Endothelial cell of umbilical vein (primary cell): Measurements from ENCODE around the gene BMP8A. TPM values are rescaled to one million over a fixed set of nuclear protein-coding genes. Genes with fewer than 3 reads are reported as not detected.

ENCODE experiments used
- BruUV-seq: library from RNA; stranded (reverse); fragments of 400-500 nt; replicated peaks from 2 replicates; lab custom pipeline; 2021; lab: Mats Ljungman, UMichigan
- CTCF ChIA-PET: fragments of 300-600, 350-600 bp; sonication (Branson Sonifier 250); formaldehyde crosslinking; loops from one replicate; lab custom pipeline; 2021; ENCODE audit warnings: antibody characterized with exemption, inconsistent platforms; lab: Charles Lee
- POLR2A ChIA-PET: fragments of 300-600, 350-600 bp; sonication (Branson Sonifier 250); formaldehyde crosslinking; loops from one replicate; lab custom pipeline; 2021; ENCODE audit warnings: antibody characterized with exemption, inconsistent platforms; lab: Charles Lee
- DNase-seq: peaks from one replicate; pipeline ENCODE4 v3.0.0-alpha.2; 2011; ENCODE audit warnings: low read depth, low spot score
- FAIRE-seq: peaks from 2 replicates; lab custom pipeline; 2011; peaks lifted over from hg19 to GRCh38; lab: Jason Lieb, UNC
- H2AFZ ChIP-seq: 2 replicates; pipeline ENCODE4 v1.6.0; 2012; ENCODE audit warnings: low read depth, low read length, control low read depth, inconsistent platforms
- H3K27ac ChIP-seq: 2 replicates; pipeline ENCODE4 v1.5.1; 2011; ENCODE audit warnings: low read depth, mild to moderate bottlenecking, control low read depth, low read length, moderate library complexity; ENCODE audit not compliant: insufficient read depth
- H3K27me3 ChIP-seq, 2 experiments: 2 replicates each; pipeline versions ENCODE4 v1.6.0 to v1.6.1; 2011; ENCODE audit warnings: low read length in 2 of 2, mixed read lengths in 1 of 2; ENCODE audit not compliant: control insufficient read depth in 2 of 2, insufficient read depth in 2 of 2
- H3K36me3 ChIP-seq, 2 experiments: 2 replicates in 1 of 2; 3 replicates in 1 of 2; pipeline ENCODE4 v1.5.1; 2011; ENCODE audit warnings: low read length in 2 of 2, mild to moderate bottlenecking in 1 of 2, moderate library complexity in 1 of 2; ENCODE audit not compliant: control insufficient read depth in 2 of 2, insufficient read depth in 2 of 2; ENCODE audit errors: extremely low read depth in 1 of 2
- H3K4me1 ChIP-seq: 3 replicates; pipeline ENCODE4 v1.5.1; 2011; ENCODE audit warnings: mild to moderate bottlenecking, low read length; ENCODE audit not compliant: control insufficient read depth, insufficient read depth; ENCODE audit errors: extremely low read depth
- H3K4me2 ChIP-seq: 2 replicates; pipeline ENCODE4 v1.6.1; 2011; ENCODE audit warnings: low read length, control low read depth, mixed read lengths; ENCODE audit not compliant: insufficient read depth
- H3K4me3 ChIP-seq, 3 experiments: fragments of 200-600 bp in 1 of 3; sonication (generic), shearing (Covaris generic) in 1 of 3; replicated peaks in 1 of 3; 2 replicates each; pipeline ENCODE4 v1.5.1; 2011 to 2016; ENCODE audit warnings: control low read depth in 3 of 3, low read length in 3 of 3, mild to moderate bottlenecking in 2 of 3, inconsistent platforms in 1 of 3, low read depth in 1 of 3, moderate library complexity in 1 of 3; ENCODE audit not compliant: insufficient read depth in 1 of 3
- H3K79me2 ChIP-seq: 2 replicates; pipeline ENCODE4 v1.6.0; 2012; ENCODE audit warnings: low read length, inconsistent platforms; ENCODE audit not compliant: control insufficient read depth, insufficient read depth
- H3K9ac ChIP-seq: replicated peaks from 2 replicates; pipeline ENCODE3; 2011; ENCODE audit warnings: low read length, control low read depth; ENCODE audit not compliant: insufficient read depth; ENCODE audit errors: extremely low read depth
- H3K9me1 ChIP-seq: replicated peaks from 3 replicates; pipeline ENCODE4 v1.6.0; 2011; ENCODE audit warnings: mild to moderate bottlenecking, low read length; ENCODE audit not compliant: control insufficient read depth, insufficient read depth; ENCODE audit errors: extremely low read depth
- H3K9me3 ChIP-seq: replicated peaks from 2 replicates; pipeline ENCODE4 v1.5.1; 2012; ENCODE audit warnings: low read length, inconsistent platforms; ENCODE audit not compliant: control insufficient read depth, insufficient read depth
- H4K20me1 ChIP-seq: replicated peaks from 2 replicates; pipeline ENCODE3; 2011; ENCODE audit warnings: mild to moderate bottlenecking, low read length; ENCODE audit not compliant: control insufficient read depth, insufficient read depth; ENCODE audit errors: extremely low read depth
- EZH2 ChIP-seq: IDR thresholded peaks from 2 replicates; pipeline ENCODE4 v1.6.1; 2012; ENCODE audit warnings: borderline replicate concordance, low read depth, mild to moderate bottlenecking, moderate library complexity, low read length, inconsistent platforms; ENCODE audit not compliant: severe bottlenecking
- FOS ChIP-seq: IDR thresholded peaks from 2 replicates; pipeline ENCODE4 v1.6.1; 2011; ENCODE audit warnings: mild to moderate bottlenecking, low read length, moderate library complexity, borderline replicate concordance; ENCODE audit not compliant: insufficient read depth
- GATA2 ChIP-seq: IDR thresholded peaks from 2 replicates; pipeline ENCODE4 v1.7.0; 2011; ENCODE audit warnings: low read depth, mild to moderate bottlenecking, moderate library complexity, mixed read lengths, low read length; ENCODE audit not compliant: insufficient read length, insufficient read depth
- JUN ChIP-seq: IDR thresholded peaks from 2 replicates; pipeline ENCODE4 v1.6.1; 2011; ENCODE audit warnings: borderline replicate concordance, low read depth; ENCODE audit not compliant: insufficient read length, insufficient read depth
- MYC ChIP-seq: IDR thresholded peaks from one replicate; pipeline ENCODE4 v1.6.1; 2011; ENCODE audit warnings: mild to moderate bottlenecking, low read depth, low read length
- POLR2A ChIP-seq: IDR thresholded peaks from 2 replicates; pipeline ENCODE4 v1.6.1; 2012; ENCODE audit warnings: low read depth, mild to moderate bottlenecking, control low read depth, low read length
- POLR2AphosphoS5 ChIP-seq: IDR thresholded peaks from 2 replicates; pipeline ENCODE4 v1.6.1; 2012; ENCODE audit warnings: low read depth, mild to moderate bottlenecking, control low read depth, low read length, moderate library complexity; ENCODE audit not compliant: insufficient read depth
- dilution Hi-C: fragments of 300-500 bp; cut with MboI; formaldehyde crosslinking; loops from one replicate; pipeline ENCODE4 v1.15.0; 2019; ENCODE audit warnings: low sequenced_read_pairs; ENCODE audit not compliant: extremely low pct_ligation_motif_present
- intact Hi-C: fragments of 100-400 bp; cut with micrococcal nuclease; formaldehyde crosslinking; loops from one replicate; pipeline ENCODE4 v1.10.0; 2022
- polyA plus RNA-seq, 4 experiments: library from polyadenylated mRNA; depleted of rRNA in 3 of 4; stranded (reverse) in 3 of 4; unstranded in 1 of 4; fragments of >200 nt; gene quantifications; 2 replicates each; pipeline versions ENCODE4 v1.2.1 to v1.2.3, GENCODE V29; 2011 to 2012; ENCODE audit warnings: missing spikeins in 1 of 4
- total RNA-seq: library from RNA; stranded (reverse); gene quantifications from 2 replicates; pipeline ENCODE4 v1.2.3, GENCODE V29; 2021
- TF ChIP-seq, protein P1 (sequence below): IDR thresholded peaks from 2 replicates; pipeline ENCODE4 v1.6.1; 2011; ENCODE audit not compliant: insufficient read depth, insufficient read length
- TF ChIP-seq, protein P2 (sequence below), 2 donors: IDR thresholded peaks; 1 replicate in 1 of 2; 2 replicates in 1 of 2; pipeline ENCODE4 v1.5.1; 2011; ENCODE audit warnings: low read length in 2 of 2, mild to moderate bottlenecking in 2 of 2, moderate library complexity in 2 of 2, control low read depth in 1 of 2, inconsistent platforms in 1 of 2, low read depth in 1 of 2; ENCODE audit not compliant: insufficient read depth in 1 of 2; ENCODE audit errors: extremely low read depth in 1 of 2

The BMP8A gene
- total and polyA plus RNA-seq, 2 donors (not counting 3 experiments of a cell fraction or from before 2014, with no cell fraction given) = 0.25 to 0.44 TPM

DNA sequence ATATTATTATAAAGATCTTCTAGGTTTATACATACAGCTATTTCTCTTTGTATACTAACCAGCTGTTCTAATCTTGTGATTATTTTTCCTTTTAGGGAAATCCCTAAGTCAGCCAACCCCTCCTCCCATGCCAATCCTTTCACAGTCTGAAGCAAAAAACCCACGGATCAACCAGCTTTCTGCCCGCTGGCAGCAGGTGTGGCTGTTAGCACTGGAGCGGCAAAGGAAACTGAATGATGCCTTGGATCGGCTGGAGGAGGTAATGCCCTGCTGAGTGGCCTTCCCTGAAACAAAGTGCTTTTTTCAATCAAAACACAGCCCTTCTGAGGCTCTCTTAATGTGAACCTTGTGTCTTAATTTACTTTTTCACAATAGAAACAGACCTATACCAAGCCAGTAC lies 32.4 kb upstream of the BMP8A start:
- CTCF ChIA-PET = interaction anchor here (0.9 to 1.7 kb wide), 5 partner anchors 8 to 80 kb away, joined by 3 to 5 read pairs (median 3); no protein-coding TSS in a partner anchor
- no TSS peak for BruUV-seq
- no peak for TF ChIP-seq MYC
- no peak for TF ChIP-seq FOS
- H3K9me1 ChIP-seq = no peaks in the 10 kb centered on the region
- DNase-seq = no peak
- H3K9me3 ChIP-seq = no peaks in the 10 kb centered on the region
- dilution Hi-C loops (no loop called here), intact Hi-C loops (no loop called here)
- no peak overlapping the region for H3K27ac ChIP-seq
- FAIRE-seq = no peak
- H3K4me1 ChIP-seq = peaks cover under 1% of the 10 kb centered on the region
- POLR2A ChIA-PET = interaction anchor here (0.6 kb wide), 1 partner anchor 128 kb away, joined by 5 read pairs; no protein-coding TSS in a partner anchor
- no peak overlapping the region for H3K4me3 ChIP-seq
- H3K4me2 ChIP-seq = no peak overlapping the region
- no peaks in the 10 kb centered on the region for H3K27me3 ChIP-seq
- H3K36me3 ChIP-seq = peaks cover 69 to 76% of the 10 kb centered on the region in 2 experiments
- no peaks in the 10 kb centered on the region for H4K20me1 ChIP-seq
- no peak overlapping the region for H3K9ac ChIP-seq
- H2AFZ ChIP-seq = no peak overlapping the region
- peaks cover 5% of the 10 kb centered on the region for H3K79me2 ChIP-seq

DNA sequence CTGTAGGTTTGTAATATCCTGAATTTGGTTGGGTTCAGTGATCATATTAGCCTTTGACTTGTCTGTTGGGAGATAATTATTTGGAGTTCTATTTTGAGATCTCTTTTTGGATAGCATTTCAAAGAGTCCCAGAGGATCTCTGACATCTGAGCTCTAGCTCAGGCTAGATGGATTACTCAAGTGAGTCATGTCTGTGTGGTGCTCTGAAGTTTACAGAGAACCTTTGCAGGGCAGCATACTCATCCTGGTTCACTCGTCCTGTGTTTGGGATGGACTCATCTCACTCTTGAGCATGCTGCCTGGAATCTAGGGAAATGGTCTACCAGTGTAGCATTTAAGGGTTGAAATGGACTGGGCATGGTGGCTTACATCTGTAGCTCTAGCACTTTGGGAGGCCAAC lies 29.4 kb upstream of the BMP8A start:
- DNase-seq = no peak
- H3K36me3 ChIP-seq = peaks cover 57 to 76% of the 10 kb centered on the region in 2 experiments
- H3K9me3 ChIP-seq = no peaks in the 10 kb centered on the region
- H3K79me2 ChIP-seq = peaks cover 4% of the 10 kb centered on the region
- intact Hi-C loops (no loop called here), dilution Hi-C loops (no loop called here)
- H3K4me2 ChIP-seq = no peak overlapping the region
- no peaks in the 10 kb centered on the region for H3K27me3 ChIP-seq
- H3K9me1 ChIP-seq = no peaks in the 10 kb centered on the region
- no peak overlapping the region for H3K4me3 ChIP-seq
- no peak overlapping the region for H3K9ac ChIP-seq
- no TSS peak for BruUV-seq
- TF ChIP-seq POLR2A (no peak), MYC (no peak), EZH2 (no peak), FOS (no peak), GATA2 (no peak), POLR2AphosphoS5 (no peak), JUN (no peak)
- TF ChIP-seq, protein P1, sequence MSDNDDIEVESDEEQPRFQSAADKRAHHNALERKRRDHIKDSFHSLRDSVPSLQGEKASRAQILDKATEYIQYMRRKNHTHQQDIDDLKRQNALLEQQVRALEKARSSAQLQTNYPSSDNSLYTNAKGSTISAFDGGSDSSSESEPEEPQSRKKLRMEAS = no peak
- TF ChIP-seq, protein P2, sequence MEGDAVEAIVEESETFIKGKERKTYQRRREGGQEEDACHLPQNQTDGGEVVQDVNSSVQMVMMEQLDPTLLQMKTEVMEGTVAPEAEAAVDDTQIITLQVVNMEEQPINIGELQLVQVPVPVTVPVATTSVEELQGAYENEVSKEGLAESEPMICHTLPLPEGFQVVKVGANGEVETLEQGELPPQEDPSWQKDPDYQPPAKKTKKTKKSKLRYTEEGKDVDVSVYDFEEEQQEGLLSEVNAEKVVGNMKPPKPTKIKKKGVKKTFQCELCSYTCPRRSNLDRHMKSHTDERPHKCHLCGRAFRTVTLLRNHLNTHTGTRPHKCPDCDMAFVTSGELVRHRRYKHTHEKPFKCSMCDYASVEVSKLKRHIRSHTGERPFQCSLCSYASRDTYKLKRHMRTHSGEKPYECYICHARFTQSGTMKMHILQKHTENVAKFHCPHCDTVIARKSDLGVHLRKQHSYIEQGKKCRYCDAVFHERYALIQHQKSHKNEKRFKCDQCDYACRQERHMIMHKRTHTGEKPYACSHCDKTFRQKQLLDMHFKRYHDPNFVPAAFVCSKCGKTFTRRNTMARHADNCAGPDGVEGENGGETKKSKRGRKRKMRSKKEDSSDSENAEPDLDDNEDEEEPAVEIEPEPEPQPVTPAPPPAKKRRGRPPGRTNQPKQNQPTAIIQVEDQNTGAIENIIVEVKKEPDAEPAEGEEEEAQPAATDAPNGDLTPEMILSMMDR (IDR thresholded peaks at IDR 0.05; ENCODE audit: extremely low read depth in 1 of 2, insufficient read depth in 1 of 2, low read depth in 1 of 2, low read length in 2 of 2) = no peak
- ChIA-PET POLR2A (no interaction called here), CTCF (interaction anchor here (1.4 kb wide), 1 partner anchor 77 kb away, joined by 6 read pairs; no protein-coding TSS in a partner anchor)
- no peaks in the 10 kb centered on the region for H4K20me1 ChIP-seq
- no peaks in the 10 kb centered on the region for H3K4me1 ChIP-seq
- FAIRE-seq = no peak
- H2AFZ ChIP-seq = no peak overlapping the region
- no peak overlapping the region for H3K27ac ChIP-seq
